ENCODE measurements around the gene FBXO36. TPM values are rescaled to one million over a fixed set of nuclear protein-coding genes. Genes with fewer than 3 reads are reported as not detected.
"Not testable (repeated sequence)": the region's sequence is repeated elsewhere in the genome, so short reads cannot be mapped to it uniquely, and the experiment has no call there.

The FBXO36 gene
- total and polyA plus RNA-seq, 4 donors: 0.56 to 1.3 (median 0.69) TPM

DNA sequence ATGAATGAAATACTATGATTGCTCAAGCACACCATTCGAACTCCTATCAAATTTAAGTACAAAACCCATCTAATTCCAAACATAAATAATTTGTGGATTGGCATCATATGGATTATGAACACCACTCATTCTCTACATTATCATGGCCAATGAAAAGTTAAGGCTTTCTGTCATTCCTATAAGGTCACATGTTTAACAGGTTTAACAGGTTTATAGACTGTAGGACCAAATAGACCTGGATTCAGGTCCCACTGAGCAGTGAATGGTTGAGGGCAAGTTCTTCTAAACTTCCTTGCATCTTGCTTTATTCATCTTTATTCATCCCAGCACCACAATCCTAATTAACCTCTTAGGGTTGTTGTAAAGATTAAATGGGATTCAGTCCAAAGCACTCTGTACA is 33.4 kb downstream of the FBXO36 start (continued):
- TF ChIP-seq, protein P1, sequence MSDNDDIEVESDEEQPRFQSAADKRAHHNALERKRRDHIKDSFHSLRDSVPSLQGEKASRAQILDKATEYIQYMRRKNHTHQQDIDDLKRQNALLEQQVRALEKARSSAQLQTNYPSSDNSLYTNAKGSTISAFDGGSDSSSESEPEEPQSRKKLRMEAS (IDR thresholded peaks at IDR 0.05): no peak
- no peak for TF ChIP-seq GABPA (IDR thresholded peaks at IDR 0.05 in 1 of 2, conservative IDR thresholded peaks at IDR 0.05 in 1 of 2)

DNA sequence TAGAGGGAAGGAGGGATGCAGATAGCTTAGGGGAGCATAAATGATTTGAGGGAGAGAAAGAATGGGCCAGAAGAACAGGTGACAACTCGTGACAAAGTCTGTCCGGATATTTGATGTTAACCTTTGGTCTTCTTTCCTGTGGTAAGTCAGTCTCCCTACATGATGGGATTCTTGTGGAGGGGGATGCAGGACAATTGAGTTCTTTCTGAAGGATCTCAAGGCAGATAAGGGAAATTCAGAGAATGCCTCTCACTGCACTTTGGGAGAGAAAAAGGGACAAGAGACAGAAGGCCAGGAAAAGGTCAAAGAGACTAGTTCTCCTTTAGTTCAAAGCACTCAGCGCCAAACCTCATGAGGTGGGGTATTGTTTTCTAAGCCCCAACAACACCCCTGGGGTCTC is 34.2 kb downstream of the FBXO36 start:
- WGBS: 88% methylated on average over 3 of the region's 3 CpGs
- TF ChIP-seq RAD21 (IDR thresholded peaks at IDR 0.05) (no peak), JUND (IDR thresholded peaks at IDR 0.05) (no peak), SP1 (IDR thresholded peaks at IDR 0.05) (no peak), TAF1 (conservative IDR thresholded peaks at IDR 0.05) (no peak), FOXA2 (IDR thresholded peaks at IDR 0.05) (no peak), RXRA (IDR thresholded peaks at IDR 0.05) (no peak), HNF4G (IDR thresholded peaks at IDR 0.05) (no peak), GABPA (IDR thresholded peaks at IDR 0.05 in 1 of 2, conservative IDR thresholded peaks at IDR 0.05 in 1 of 2) (no peak), FOXA1 (IDR thresholded peaks at IDR 0.05) (no peak)
- TF ChIP-seq, protein P2, sequence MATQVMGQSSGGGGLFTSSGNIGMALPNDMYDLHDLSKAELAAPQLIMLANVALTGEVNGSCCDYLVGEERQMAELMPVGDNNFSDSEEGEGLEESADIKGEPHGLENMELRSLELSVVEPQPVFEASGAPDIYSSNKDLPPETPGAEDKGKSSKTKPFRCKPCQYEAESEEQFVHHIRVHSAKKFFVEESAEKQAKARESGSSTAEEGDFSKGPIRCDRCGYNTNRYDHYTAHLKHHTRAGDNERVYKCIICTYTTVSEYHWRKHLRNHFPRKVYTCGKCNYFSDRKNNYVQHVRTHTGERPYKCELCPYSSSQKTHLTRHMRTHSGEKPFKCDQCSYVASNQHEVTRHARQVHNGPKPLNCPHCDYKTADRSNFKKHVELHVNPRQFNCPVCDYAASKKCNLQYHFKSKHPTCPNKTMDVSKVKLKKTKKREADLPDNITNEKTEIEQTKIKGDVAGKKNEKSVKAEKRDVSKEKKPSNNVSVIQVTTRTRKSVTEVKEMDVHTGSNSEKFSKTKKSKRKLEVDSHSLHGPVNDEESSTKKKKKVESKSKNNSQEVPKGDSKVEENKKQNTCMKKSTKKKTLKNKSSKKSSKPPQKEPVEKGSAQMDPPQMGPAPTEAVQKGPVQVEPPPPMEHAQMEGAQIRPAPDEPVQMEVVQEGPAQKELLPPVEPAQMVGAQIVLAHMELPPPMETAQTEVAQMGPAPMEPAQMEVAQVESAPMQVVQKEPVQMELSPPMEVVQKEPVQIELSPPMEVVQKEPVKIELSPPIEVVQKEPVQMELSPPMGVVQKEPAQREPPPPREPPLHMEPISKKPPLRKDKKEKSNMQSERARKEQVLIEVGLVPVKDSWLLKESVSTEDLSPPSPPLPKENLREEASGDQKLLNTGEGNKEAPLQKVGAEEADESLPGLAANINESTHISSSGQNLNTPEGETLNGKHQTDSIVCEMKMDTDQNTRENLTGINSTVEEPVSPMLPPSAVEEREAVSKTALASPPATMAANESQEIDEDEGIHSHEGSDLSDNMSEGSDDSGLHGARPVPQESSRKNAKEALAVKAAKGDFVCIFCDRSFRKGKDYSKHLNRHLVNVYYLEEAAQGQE (IDR thresholded peaks at IDR 0.05): no peak
- Histone ChIP-seq H3K4me1 (ENCODE audit: control insufficient read depth in 4 of 4, insufficient read depth in 4 of 4, low read length in 3 of 4) (no peaks in the 10 kb centered on the region), H3K36me3 (ENCODE audit: control insufficient read depth in 4 of 4, insufficient read depth in 3 of 4, low read depth in 1 of 4, low read length in 3 of 4) (no peaks in the 10 kb centered on the region), H3K27ac (ENCODE audit: low read depth in 1 of 2, low read length in 2 of 2) (no peak overlapping the region), H3K9me3 (ENCODE audit: control insufficient read depth in 4 of 4, low read length in 3 of 4) (no peaks in the 10 kb centered on the region), H3K4me3 (ENCODE audit: low read depth in 1 of 3, low read length in 3 of 3) (no peak overlapping the region), H3K27me3 (ENCODE audit: control insufficient read depth in 4 of 4, insufficient read depth in 4 of 4, low read length in 3 of 4) (no peaks in the 10 kb centered on the region), H3K9ac (ENCODE audit: low read depth in 1 of 2, low read length in 2 of 2) (no peak overlapping the region)
- no peak for DNase-seq (ENCODE audit: low spot score)

DNA sequence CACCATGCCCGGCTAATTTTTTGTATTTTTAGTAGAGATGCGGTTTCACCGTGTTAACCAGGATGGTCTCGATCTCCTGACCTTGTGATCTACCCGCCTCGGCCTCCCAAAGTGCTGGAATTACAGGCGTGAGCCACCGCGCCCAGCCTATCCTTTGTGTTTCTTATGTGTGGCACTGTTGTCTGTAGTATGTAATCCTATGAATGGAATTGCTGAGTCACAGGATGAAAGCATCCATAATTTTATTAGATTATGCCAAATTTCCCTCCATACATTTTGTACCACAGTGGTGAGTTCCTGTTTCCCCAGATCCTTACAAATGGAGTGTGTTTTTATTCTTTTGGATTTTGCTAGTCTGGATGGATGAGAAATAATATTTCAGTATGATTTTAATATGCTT is 41.3 kb downstream of the FBXO36 start:
- H3K9ac ChIP-seq (ENCODE audit: low read depth in 1 of 2, low read length in 2 of 2); H3K4me3 ChIP-seq (ENCODE audit: low read depth in 1 of 3, low read length in 3 of 3); DNase-seq (ENCODE audit: low spot score); H3K27ac ChIP-seq (ENCODE audit: low read depth in 1 of 2, low read length in 2 of 2); H3K4me1 ChIP-seq (ENCODE audit: control insufficient read depth in 4 of 4, insufficient read depth in 4 of 4, low read length in 3 of 4); H3K9me3 ChIP-seq (ENCODE audit: control insufficient read depth in 4 of 4, low read length in 3 of 4); H3K27me3 ChIP-seq (ENCODE audit: control insufficient read depth in 4 of 4, insufficient read depth in 4 of 4, low read length in 3 of 4); H3K36me3 ChIP-seq (ENCODE audit: control insufficient read depth in 4 of 4, insufficient read depth in 3 of 4, low read depth in 1 of 4, low read length in 3 of 4): not testable (repeated sequence)
- WGBS: 98% methylated on average over 9 of the region's 9 CpGs

DNA sequence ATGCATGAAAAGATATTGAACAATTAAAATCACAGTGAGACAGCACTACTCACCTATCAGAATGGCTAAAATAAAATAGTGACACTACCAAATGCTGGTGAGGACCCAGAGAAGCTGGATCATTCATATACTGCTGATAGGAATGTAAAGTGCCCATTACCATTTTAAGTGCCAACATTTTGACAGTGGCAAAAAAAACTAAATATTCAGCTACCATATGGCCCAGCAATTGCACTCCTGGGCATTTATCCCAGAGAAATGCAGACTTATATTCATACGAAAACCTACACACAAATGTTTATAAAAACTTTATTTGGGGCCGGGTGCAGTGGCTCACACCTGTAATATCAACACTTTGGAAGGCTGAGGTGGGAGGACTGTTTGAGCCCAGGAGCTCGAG is 47.6 kb downstream of the FBXO36 start:
- 92% methylated on average over 3 of the region's 3 CpGs for WGBS
- Histone ChIP-seq H3K36me3 (ENCODE audit: control insufficient read depth in 4 of 4, insufficient read depth in 3 of 4, low read depth in 1 of 4, low read length in 3 of 4) (no peaks in the 10 kb centered on the region), H3K9ac (ENCODE audit: low read depth in 1 of 2, low read length in 2 of 2) (no peak overlapping the region), H3K27ac (ENCODE audit: low read depth in 1 of 2, low read length in 2 of 2) (no peak overlapping the region), H3K4me3 (ENCODE audit: low read depth in 1 of 3, low read length in 3 of 3) (no peak overlapping the region), H3K4me1 (ENCODE audit: control insufficient read depth in 4 of 4, insufficient read depth in 4 of 4, low read length in 3 of 4) (no peaks in the 10 kb centered on the region), H3K27me3 (ENCODE audit: control insufficient read depth in 4 of 4, insufficient read depth in 4 of 4, low read length in 3 of 4) (no peaks in the 10 kb centered on the region), H3K9me3 (ENCODE audit: control insufficient read depth in 4 of 4, low read length in 3 of 4) (no peaks in the 10 kb centered on the region)
- no peak for DNase-seq (ENCODE audit: low spot score)
- TF ChIP-seq, protein P3, sequence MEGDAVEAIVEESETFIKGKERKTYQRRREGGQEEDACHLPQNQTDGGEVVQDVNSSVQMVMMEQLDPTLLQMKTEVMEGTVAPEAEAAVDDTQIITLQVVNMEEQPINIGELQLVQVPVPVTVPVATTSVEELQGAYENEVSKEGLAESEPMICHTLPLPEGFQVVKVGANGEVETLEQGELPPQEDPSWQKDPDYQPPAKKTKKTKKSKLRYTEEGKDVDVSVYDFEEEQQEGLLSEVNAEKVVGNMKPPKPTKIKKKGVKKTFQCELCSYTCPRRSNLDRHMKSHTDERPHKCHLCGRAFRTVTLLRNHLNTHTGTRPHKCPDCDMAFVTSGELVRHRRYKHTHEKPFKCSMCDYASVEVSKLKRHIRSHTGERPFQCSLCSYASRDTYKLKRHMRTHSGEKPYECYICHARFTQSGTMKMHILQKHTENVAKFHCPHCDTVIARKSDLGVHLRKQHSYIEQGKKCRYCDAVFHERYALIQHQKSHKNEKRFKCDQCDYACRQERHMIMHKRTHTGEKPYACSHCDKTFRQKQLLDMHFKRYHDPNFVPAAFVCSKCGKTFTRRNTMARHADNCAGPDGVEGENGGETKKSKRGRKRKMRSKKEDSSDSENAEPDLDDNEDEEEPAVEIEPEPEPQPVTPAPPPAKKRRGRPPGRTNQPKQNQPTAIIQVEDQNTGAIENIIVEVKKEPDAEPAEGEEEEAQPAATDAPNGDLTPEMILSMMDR (IDR thresholded peaks at IDR 0.05; ENCODE audit: low read depth, low read length, missing input control): no peak
- TF ChIP-seq RAD21 (IDR thresholded peaks at IDR 0.05) (no peak), HNF4A (conservative IDR thresholded peaks at IDR 0.05) (no peak), YY1 (IDR thresholded peaks at IDR 0.05) (no peak), EGR1 (IDR thresholded peaks at IDR 0.05; ENCODE audit: low read depth in 2 of 2) (no peak)
